SIG-M5 treated with dmso at 0.1 percent for 504 hours (cell line): Measurements from ENCODE around the gene ZNF609.
"Not testable (repeated sequence)": the region's sequence is repeated elsewhere in the genome, so short reads cannot be mapped to it uniquely, and the experiment has no call there.

ENCODE experiments used
- DNase-seq: peaks from one replicate; lab custom pipeline; 2025; ENCODE audit not compliant: unreplicated experiment; lab: John Stamatoyannopoulos, UW

The ZNF609 gene

GRCh38 chr15:64454282-64454681 lies 6.1 kb upstream of the ZNF609 start:
- no peak for DNase-seq

GRCh38 chr15:64455961-64456371 lies 4.4 kb upstream of the ZNF609 start:
- peak; percentile 74 for DNase-seq

- DNase-seq, result peak; percentile 67
Measured at GRCh38 chr15:64456634-64457108, 3.7 kb upstream of the ZNF609 start.

- DNase-seq, result no peak
Measured at GRCh38 chr15:64459066-64459781, 1.2 kb upstream of the ZNF609 start.

GRCh38 chr15:64460724-64461720 lies 644 bp downstream of the ZNF609 start:
- peak; percentile 69 for DNase-seq

- no peak for DNase-seq
Measured at GRCh38 chr15:64461721-64462162, 1.4 kb downstream of the ZNF609 start.

GRCh38 chr15:64462492-64462891 lies 2.1 kb downstream of the ZNF609 start:
- no peak for DNase-seq

- DNase-seq, result no peak
Measured at GRCh38 chr15:64464276-64465005, 4.1 kb downstream of the ZNF609 start.

GRCh38 chr15:64466408-64467141 lies 6.2 kb downstream of the ZNF609 start:
- no peak for DNase-seq

GRCh38 chr15:64472161-64472560 lies 11.8 kb downstream of the ZNF609 start:
- DNase-seq, result no peak

- no peak for DNase-seq
Measured at GRCh38 chr15:64474846-64475245, 14.5 kb downstream of the ZNF609 start.

GRCh38 chr15:64476550-64476949 lies 16.2 kb downstream of the ZNF609 start:
- no peak for DNase-seq

GRCh38 chr15:64478863-64479262 lies 18.5 kb downstream of the ZNF609 start:
- no peak for DNase-seq

- no peak for DNase-seq
Measured at GRCh38 chr15:64480891-64481290, 20.5 kb downstream of the ZNF609 start.

- no peak for DNase-seq
Measured at GRCh38 chr15:64483749-64484148, 23.4 kb downstream of the ZNF609 start.

GRCh38 chr15:64485796-64486195 lies 25.4 kb downstream of the ZNF609 start:
- no peak for DNase-seq

- no peak for DNase-seq
Measured at GRCh38 chr15:64490598-64491259, 30.4 kb downstream of the ZNF609 start.

- no peak for DNase-seq
Measured at GRCh38 chr15:64493641-64494040, 33.3 kb downstream of the ZNF609 start.

- not testable (repeated sequence) for DNase-seq
Measured at GRCh38 chr15:64495968-64496367, 35.6 kb downstream of the ZNF609 start.
